Measurements from ENCODE around the gene RPL4. TPM values are rescaled to one million over a fixed set of nuclear protein-coding genes. Genes with fewer than 3 reads are reported as not detected.
A peak's percentile ranks its signal among the peaks of the same experiment; 100 is the strongest.

The RPL4 gene
- total RNA-seq, 3 donors from 2014 or later (not counting 1 experiment from before 2014, with no cell fraction given) = 1,109 to 1,293 (median 1,293) TPM

DNA sequence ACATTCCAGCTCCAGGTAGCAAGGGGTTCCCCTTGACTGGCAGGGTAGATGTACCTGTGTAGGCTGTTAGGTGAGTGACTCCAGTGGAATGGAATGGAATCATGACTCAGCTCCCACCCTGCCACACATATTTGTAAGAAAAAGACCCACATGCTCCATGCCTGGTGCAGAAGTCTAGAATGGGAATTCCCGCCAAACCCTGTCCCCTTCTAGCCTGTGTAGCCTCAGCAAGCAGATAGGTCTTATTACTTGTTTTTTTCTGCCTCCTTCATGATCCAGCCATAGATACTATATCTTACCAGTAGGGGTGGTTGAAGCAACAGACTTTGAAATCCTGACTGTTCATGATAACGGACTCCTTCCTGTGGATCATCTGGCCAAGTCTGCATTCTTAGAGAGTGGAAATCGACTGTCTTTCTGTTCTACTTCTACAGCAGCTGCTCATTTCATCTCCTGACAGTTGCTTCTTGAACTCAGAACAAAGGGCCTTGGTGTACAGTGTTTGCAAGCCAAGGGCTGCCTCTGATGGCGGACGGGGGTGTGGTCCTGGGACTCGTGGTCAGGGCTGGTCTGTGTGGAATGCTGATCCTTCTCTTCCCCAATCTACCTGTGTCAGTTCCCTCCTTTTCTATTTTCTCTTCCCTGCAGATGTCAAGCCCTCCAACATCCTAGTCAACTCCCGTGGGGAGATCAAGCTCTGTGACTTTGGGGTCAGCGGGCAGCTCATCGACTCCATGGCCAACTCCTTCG lies 23.4 kb downstream of the RPL4 start:
- H3K27ac ChIP-seq (ENCODE audit: low read length) = no peak overlapping the region
- WGBS (ENCODE audit: insufficient coverage) = 97% methylated on average over 10 of the region's 10 CpGs
- Mint-ChIP-seq H3K27me3 (ENCODE audit: low read depth in 2 of 2) (no peaks in the 10 kb centered on the region), H3K9me3 (no peaks in the 10 kb centered on the region), H3K4me3 (no peak overlapping the region), H3K27ac (no peak overlapping the region), H3K4me1 (peaks cover 0 to 26% of the 10 kb centered on the region in 2 donors), H3K36me3 (no peaks in the 10 kb centered on the region)
- intact Hi-C loops (cut with micrococcal nuclease) = no loop called here
- no peaks in the 10 kb centered on the region for H3K9me3 ChIP-seq (ENCODE audit: control insufficient read depth, insufficient read depth, low read length)
- no peaks in the 10 kb centered on the region for H3K4me1 ChIP-seq (ENCODE audit: control insufficient read depth, insufficient read depth, low read length)
- ATAC-seq (no peak), DNase-seq (no peak)
- no peaks in the 10 kb centered on the region for H3K27me3 ChIP-seq (ENCODE audit: control insufficient read depth, insufficient read depth, low read length)
- H3K4me3 ChIP-seq (ENCODE audit: low read length) = no peak overlapping the region
- TF ChIP-seq, protein P1, sequence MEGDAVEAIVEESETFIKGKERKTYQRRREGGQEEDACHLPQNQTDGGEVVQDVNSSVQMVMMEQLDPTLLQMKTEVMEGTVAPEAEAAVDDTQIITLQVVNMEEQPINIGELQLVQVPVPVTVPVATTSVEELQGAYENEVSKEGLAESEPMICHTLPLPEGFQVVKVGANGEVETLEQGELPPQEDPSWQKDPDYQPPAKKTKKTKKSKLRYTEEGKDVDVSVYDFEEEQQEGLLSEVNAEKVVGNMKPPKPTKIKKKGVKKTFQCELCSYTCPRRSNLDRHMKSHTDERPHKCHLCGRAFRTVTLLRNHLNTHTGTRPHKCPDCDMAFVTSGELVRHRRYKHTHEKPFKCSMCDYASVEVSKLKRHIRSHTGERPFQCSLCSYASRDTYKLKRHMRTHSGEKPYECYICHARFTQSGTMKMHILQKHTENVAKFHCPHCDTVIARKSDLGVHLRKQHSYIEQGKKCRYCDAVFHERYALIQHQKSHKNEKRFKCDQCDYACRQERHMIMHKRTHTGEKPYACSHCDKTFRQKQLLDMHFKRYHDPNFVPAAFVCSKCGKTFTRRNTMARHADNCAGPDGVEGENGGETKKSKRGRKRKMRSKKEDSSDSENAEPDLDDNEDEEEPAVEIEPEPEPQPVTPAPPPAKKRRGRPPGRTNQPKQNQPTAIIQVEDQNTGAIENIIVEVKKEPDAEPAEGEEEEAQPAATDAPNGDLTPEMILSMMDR (IDR thresholded peaks at IDR 0.05) = no peak
- H3K36me3 ChIP-seq (ENCODE audit: control insufficient read depth, insufficient read depth, low read length) = peaks cover 26% of the 10 kb centered on the region

DNA sequence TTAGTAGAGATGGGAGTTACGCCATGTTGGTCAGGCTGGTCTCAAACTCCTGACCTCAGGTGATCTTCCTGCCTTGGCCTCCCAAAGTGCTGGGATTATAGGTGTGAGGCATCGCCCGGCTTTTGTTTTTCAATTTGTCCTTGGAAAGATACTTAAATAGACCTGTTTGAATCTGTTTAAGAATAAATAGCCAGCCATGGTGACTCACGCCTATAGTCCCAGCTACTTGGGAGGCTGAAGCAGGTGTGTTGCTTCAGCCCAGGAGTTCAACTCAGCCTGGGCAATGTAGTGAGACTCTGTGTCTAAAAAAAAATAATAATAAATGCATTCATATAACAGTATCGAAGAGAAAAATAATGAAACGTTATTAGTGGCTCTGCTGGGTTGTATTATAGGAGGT lies 24.4 kb downstream of the RPL4 start:
- TF ChIP-seq, protein P1 (IDR thresholded peaks at IDR 0.05) = no peak
- Mint-ChIP-seq H3K27ac (peak overlapping the region in 1 of 2 donors; percentile 25), H3K36me3 (no peaks in the 10 kb centered on the region), H3K4me3 (no peak overlapping the region), H3K9me3 (no peaks in the 10 kb centered on the region), H3K27me3 (ENCODE audit: low read depth in 2 of 2) (no peaks in the 10 kb centered on the region), H3K4me1 (peaks cover 6 to 29% of the 10 kb centered on the region in 2 donors)
- WGBS (ENCODE audit: insufficient coverage) = 88% methylated on average over 4 of the region's 6 CpGs
- no peak overlapping the region for H3K27ac ChIP-seq (ENCODE audit: low read length)
- H3K4me1 ChIP-seq (ENCODE audit: control insufficient read depth, insufficient read depth, low read length) = no peaks in the 10 kb centered on the region
- no peaks in the 10 kb centered on the region for H3K27me3 ChIP-seq (ENCODE audit: control insufficient read depth, insufficient read depth, low read length)
- peaks cover 26% of the 10 kb centered on the region for H3K36me3 ChIP-seq (ENCODE audit: control insufficient read depth, insufficient read depth, low read length)
- H3K4me3 ChIP-seq (ENCODE audit: low read length) = no peak overlapping the region
- no peak for ATAC-seq
- DNase-seq = no peak
- H3K9me3 ChIP-seq (ENCODE audit: control insufficient read depth, insufficient read depth, low read length) = no peaks in the 10 kb centered on the region
- intact Hi-C loops (cut with micrococcal nuclease) = no loop called here

GRCh38 chr15:66477011-66477410 lies 27.6 kb downstream of the RPL4 start:
- H3K27me3 Mint-ChIP-seq (ENCODE audit: low read depth in 2 of 2) = no peaks in the 10 kb centered on the region
- no peak overlapping the region for H3K4me3 Mint-ChIP-seq
- peaks cover 7% of the 10 kb centered on the region for H3K36me3 ChIP-seq (ENCODE audit: control insufficient read depth, insufficient read depth, low read length)
- H3K27ac Mint-ChIP-seq = no peak overlapping the region
- no peak overlapping the region for H3K27ac ChIP-seq (ENCODE audit: low read length)
- H3K9me3 ChIP-seq (ENCODE audit: control insufficient read depth, insufficient read depth, low read length) = no peaks in the 10 kb centered on the region
- H3K9me3 Mint-ChIP-seq = no peaks in the 10 kb centered on the region
- no peak overlapping the region for H3K4me3 ChIP-seq (ENCODE audit: low read length)
- no peaks in the 10 kb centered on the region for H3K36me3 Mint-ChIP-seq
- ATAC-seq (no peak), DNase-seq (no peak)
- H3K27me3 ChIP-seq (ENCODE audit: control insufficient read depth, insufficient read depth, low read length) = no peaks in the 10 kb centered on the region
- 100% methylated on average over 2 of the region's 2 CpGs for WGBS (ENCODE audit: insufficient coverage)
- TF ChIP-seq, protein P1 (IDR thresholded peaks at IDR 0.05) = no peak
- intact Hi-C loops (cut with micrococcal nuclease) = no loop called here
- H3K4me1 Mint-ChIP-seq = peaks cover 14 to 25% of the 10 kb centered on the region in 2 donors
- H3K4me1 ChIP-seq (ENCODE audit: control insufficient read depth, insufficient read depth, low read length) = peaks cover 6% of the 10 kb centered on the region

- DNase-seq = no peak
- TF ChIP-seq, protein P1 (IDR thresholded peaks at IDR 0.05) = no peak
- intact Hi-C loops (cut with micrococcal nuclease) = no loop called here
- H3K27me3 ChIP-seq (ENCODE audit: control insufficient read depth, insufficient read depth, low read length) = no peaks in the 10 kb centered on the region
- no peak overlapping the region for H3K4me3 ChIP-seq (ENCODE audit: low read length)
- ATAC-seq = no peak
- H3K36me3 ChIP-seq (ENCODE audit: control insufficient read depth, insufficient read depth, low read length) = peaks cover 2% of the 10 kb centered on the region
- no peak overlapping the region for H3K27ac ChIP-seq (ENCODE audit: low read length)
- no peaks in the 10 kb centered on the region for H3K36me3 Mint-ChIP-seq
- no peaks in the 10 kb centered on the region for H3K27me3 Mint-ChIP-seq (ENCODE audit: low read depth in 2 of 2)
- peak overlapping the region in 1 of 2 donors; percentile 52 for H3K27ac Mint-ChIP-seq
- 91% methylated on average over 4 of the region's 4 CpGs for WGBS (ENCODE audit: insufficient coverage)
- H3K4me3 Mint-ChIP-seq = no peak overlapping the region
- no peaks in the 10 kb centered on the region for H3K9me3 Mint-ChIP-seq
- H3K4me1 ChIP-seq (ENCODE audit: control insufficient read depth, insufficient read depth, low read length) = peaks cover 11% of the 10 kb centered on the region
- peaks cover 16 to 27% of the 10 kb centered on the region in 2 donors for H3K4me1 Mint-ChIP-seq
- no peaks in the 10 kb centered on the region for H3K9me3 ChIP-seq (ENCODE audit: control insufficient read depth, insufficient read depth, low read length)
These were observed 28.1 kb downstream of the RPL4 start for GRCh38 chr15:66476535-66476934.
